NCI-H128 (cell line): ENCODE results near the gene TRMT112.

Experiments
- DNase-seq: peaks from one replicate; lab custom pipeline; 2025; ENCODE audit not compliant: unreplicated experiment; lab: John Stamatoyannopoulos, UW

The TRMT112 gene

DNA sequence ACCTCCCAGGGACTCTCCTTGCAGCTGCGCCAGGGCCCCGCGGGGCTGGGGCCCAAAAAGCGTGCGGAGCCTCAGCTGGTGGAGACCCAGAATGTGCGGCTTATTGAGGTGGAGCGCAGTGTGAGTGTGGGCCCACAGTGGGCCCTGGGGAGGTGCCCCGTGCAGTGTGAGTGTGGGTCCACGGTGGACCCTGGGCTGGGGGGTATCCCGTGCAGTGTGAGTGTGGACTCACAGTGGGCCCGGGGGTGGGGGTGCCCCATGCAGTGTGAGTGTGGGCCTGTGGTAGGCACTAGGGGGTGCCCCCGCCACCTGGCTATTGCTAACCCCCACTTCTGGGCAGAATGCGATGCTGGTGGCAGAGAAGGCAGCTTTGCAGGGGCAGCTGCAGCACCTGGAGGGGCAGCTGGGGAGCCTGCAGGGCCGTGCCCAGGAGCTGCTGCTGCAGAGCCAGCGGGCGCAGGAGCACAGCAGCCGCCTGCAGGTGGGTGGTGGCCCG, 33.8 kb upstream of the TRMT112 start:
- no peak for DNase-seq

DNA sequence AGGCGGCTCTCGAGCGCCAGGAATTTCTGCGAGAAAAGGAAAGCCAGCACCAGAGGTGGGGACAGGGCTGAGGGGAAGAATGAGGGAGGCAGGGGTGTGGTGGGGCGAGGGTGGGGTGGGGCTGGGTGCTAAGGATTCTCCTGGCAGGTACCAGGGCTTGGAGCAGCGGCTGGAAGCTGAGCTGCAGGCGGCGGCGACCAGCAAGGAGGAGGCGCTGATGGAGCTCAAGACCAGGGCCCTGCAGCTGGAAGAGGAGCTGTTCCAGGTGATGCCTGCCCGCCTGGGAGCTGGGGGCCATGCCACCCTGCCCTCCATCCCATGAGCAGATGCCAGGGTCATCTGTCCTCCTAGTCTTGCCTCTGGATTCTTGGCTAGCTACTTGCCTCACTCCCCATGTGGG, 32.0 kb upstream of the TRMT112 start:
- DNase-seq = no peak

DNA sequence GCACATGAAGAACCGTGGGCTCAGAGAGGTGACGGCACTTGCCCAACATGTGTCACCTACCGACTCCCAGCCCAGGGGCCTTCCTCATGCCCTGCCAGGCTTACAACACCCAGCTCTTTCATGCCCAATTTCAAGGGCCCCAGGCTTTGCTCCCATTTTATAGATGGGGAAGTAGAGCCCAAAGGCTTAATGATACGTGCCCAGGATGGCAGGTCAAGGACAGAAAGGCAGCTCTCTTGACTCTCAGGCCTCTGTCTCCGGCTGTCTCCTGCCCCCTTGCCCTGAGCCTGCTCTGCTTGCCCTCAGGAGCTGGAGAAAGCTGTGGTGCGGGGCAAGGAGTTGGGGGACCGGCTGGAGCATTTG, 31.6 kb upstream of the TRMT112 start:
- DNase-seq = no peak

DNA sequence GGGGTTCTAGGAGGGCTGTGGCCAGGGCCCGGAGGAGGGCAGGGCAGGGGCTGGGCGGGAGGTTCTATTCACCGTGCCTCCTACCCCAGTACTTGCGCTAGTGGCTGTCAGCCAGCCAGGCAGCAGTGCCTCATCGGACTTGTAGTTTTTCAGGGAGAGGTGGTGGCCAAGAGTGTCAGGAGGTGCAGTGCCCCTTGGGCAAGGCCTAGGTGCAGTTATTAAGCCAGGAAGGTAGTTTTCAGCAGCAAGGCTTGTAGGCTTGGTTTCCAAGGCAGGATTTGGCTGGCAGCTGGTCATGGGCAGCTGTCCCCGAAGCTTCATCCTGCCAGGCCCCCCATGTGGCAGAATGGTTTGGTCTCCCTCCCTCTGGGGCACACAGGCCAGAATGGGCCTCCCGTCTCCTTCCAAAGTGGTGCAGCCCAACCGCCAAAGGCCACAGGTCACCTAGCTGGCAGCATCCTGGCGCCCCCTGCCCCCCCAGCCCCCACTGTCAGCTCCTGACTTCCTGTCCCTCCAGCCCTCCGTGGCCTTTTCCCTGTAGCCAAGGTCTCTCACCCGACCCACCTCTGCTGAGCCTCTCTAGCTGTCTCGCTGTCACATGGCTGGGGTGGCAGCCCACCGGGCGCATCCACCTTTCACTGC, 31.1 kb upstream of the TRMT112 start:
- DNase-seq = no peak

DNA sequence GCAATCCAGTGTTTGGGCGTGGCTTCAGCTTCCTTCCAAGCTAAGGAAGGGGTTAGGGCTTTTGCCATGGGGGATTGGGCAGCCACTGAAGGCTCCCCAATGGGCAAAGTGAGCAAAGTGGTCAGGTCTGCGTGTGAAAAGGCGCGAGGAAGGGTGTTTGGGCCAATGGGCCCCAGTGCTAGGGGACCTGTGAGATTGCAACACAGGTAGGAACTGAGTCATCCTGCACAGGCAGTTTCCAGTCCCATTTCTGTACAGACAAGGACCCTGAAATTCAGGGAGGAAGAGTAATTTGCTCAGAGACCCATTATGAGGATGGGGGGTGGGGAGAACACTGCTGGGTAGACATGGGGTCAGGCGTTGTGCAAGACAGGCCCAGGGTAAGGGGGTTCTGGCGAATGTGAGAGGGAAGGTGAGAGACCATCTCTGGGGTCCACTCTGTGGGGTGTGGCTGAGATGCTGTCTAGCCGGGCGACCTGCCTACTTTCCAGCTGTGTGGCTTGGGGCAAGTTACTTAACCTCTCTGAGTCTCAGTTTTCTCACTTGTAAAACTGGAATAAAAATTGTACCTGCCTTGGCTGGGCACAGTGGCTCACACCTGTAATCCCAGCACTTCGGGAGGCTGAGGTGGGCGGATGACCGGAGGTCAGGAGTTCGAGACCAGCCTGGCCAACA, 30.0 kb upstream of the TRMT112 start:
- no peak for DNase-seq

DNA sequence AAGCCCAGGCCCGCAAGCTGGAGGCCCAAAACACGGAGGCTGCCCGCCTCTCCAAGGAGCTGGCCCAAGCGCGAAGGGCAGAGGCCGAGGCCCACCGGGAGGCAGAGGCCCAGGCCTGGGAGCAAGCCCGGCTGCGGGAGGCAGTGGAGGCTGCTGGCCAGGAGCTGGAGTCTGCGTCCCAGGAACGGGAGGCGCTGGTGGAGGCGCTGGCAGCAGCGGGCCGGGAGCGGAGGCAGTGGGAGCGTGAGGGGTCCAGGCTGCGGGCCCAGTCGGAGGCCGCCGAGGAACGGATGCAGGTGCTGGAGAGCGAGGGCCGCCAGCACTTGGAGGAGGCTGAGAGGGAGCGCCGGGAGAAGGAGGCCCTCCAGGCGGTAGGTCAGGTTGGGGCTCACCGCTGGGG, 27.4 kb upstream of the TRMT112 start:
- DNase-seq = no peak

DNA sequence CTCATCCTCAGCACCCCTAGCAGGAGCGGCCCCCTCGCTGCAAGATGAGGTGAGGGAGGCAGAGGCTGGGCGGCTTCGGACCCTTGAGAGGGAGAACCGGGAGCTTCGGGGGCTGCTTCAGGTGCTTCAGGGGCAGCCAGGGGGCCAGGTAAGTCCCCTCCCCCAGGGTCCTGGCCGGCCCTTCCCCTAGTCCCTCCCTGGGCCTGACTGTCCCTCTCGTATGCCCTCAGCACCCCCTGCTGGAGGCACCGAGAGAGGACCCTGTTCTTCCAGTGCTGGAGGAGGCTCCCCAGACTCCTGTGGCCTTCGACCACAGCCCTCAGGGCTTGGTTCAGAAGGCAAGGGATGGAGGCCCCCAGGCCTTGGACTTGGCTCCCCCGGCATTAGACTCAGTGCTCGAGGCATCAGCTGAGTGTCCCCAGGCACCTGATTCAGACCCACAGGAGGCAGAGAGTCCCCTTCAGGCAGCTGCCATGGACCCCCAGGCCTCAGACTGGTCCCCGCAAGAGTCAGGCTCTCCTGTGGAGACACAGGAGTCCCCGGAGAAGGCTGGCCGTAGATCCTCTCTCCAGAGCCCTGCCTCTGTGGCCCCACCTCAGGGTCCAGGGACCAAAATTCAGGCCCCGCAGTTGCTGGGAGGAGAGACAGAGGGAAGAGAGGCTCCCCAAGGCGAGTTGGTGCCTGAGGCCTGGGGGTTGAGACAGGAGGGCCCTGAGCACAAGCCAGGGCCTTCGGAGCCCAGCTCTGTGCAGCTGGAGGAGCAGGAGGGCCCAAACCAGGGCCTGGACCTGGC, 26.6 kb upstream of the TRMT112 start:
- DNase-seq = no peak

DNA sequence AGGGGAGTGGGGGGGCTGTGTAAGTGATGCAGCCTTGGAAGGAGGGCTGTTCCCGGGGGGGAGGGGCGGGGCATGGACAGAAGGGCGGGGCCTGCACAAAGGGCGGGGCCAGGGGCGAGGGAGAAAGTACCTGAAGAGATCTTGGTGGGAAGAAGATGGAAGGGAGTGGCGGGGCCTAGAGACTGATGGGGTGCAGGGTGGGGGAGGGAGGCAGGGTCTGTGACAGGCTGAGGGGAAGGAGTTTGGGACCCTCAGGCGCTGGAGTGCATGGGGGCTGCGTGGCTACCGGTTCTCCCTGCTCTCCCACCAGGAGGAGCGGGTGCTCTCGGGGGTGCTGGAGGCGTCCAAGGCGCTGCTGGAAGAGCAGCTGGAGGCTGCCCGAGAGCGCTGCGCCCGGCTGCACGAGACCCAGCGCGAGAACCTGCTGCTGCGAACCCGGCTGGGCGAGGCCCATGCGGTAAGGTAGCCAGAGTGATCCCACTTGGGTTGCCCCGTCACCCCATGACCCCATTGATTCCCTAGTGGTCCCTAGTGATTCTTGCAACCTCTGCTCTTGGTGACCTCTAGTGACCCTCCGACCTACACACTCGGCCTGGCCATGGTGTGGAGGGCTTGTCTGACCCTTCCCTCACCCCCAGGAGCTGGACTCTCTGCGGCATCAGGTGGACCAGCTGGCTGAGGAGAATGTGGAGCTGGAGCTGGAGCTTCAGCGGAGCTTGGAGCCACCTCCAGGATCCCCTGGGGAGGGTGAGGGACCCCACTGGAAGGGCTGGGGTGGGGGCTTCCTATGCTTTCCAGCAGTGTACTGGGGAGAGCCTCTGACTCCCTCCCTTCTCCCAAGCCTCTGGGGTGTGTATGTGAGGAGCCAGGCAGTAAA, 25.7 kb upstream of the TRMT112 start:
- no peak for DNase-seq

DNA sequence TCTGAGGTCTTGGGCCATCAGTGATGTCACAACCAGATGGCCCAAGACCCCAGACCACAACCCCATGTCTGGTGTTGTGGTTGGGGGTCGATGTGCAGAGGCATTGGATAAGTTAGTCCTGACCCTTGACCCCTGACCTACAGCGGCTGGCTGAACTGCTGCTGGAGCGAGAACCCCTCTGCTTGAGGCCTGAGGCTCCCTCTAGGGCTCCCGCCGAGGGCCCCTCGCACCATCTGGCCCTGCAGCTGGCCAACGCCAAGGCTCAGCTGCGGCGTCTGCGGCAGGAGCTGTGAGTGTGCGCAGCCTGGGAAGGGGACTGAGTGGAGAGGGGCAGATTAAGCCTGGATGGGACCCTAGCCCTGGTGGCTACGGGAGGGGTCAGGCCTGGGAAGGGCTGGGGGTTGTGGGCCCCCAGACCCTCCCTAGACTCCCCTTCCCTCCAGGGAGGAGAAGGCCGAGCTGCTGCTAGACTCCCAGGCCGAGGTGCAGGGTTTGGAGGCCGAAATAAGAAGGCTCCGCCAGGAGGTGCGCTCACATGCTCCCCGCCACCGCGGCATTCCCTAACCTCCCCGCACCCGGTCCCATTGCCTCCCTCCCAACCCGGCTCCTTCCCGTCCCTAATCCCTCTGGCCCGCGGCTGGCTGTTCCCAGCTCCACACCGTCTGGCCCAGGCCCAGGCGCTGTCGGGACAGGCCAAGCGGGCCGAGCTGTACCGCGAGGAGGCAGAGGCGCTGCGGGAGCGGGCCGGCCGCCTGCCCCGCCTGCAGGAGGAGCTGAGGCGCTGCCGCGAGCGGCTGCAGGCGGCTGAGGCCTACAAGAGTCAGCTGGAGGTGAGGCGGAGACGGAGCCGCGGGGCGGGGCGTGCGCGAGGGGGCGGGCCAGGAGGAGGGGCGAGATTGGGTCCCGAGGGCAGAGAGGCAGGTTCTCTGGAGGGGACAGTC, 24.8 kb upstream of the TRMT112 start:
- DNase-seq = peak; percentile 28

DNA sequence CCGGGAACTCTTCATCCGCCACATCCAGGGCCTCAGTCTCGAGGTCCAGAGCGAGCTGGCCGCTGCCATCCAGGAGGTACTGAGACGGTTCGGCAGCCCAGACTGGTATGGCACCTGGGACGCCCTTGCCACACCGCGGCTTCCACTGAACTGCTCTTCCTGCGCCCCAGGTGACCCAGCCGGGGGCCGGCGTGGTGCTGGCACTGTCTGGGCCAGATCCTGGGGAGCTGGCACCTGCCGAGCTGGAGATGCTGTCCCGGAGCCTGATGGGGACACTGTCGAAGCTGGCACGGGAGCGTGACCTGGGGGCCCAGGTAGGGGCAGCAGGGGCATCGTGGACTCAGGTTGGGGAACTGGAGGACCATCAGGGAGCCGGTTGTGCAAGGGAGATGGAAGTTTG, 24.1 kb upstream of the TRMT112 start:
- DNase-seq = no peak

DNA sequence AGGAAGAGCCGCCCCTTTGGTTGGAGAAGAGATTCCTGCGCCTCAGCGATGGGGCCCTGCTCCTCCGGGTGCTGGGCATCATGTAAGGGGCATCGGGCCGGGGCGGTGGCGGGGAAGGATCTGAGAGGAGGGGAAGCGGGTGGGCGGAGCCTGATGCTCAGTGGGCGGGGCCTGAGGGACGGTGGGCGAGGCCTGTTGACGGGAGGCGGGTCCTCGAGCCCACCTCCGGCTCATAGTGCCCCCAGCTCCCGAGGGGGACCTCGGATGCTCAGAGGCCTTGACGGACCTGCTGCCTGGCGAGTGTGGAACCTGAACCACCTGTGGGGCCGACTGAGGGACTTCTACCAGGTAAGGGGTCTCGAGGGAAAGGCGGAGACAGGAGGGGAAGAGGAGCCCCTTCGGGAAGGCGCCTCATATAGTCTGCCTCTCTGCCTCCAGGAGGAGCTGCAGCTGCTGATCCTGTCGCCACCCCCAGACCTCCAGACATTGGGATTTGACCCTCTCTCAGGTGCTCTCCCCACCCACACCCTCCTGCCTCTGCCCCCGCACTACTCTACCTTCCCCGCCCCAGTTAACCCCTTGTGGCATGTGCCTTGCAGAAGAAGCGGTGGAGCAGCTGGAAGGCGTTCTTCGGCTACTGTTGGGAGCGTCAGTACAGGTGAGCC, 23.4 kb upstream of the TRMT112 start:
- DNase-seq = no peak

DNA sequence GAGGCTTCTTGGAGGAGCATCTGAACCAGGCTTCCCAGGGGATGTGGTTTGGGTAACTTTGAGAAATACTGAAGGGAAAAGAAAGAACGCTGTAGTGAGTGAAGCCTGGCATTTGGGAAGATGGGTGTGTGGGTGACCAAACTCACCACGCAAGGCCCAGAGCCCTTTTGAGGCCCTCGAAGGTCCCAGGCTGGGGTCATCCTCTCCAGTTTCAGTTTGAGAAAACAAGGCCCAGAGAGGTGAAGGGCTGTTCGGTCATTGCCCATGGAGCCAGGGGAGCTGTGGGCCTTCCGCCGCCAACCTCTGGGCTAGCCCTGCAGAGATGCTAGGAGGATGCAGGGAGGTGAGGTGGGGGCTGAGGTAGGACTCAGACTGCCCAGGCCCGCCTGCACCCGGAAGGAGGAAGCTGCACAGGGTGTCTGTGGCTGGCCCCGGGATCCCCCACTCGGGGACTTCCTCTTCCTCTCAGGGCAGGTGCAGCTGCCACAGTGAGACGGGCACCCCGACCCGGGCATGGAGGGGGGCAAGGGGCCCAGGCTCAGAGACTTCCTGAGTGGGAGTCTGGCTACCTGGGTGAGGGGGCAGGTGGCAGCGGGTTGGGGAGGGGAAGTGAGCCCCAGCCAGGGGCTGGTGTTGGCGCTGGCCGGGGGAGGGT, 22.5 kb upstream of the TRMT112 start, which contains the start of gene CCDC88B:
CCDC88B (plus strand) TSS at position 451 of the 655 bp plus-strand sequence; CDS start at position 514, 63 bp downstream.
- DNase-seq = no peak

DNA sequence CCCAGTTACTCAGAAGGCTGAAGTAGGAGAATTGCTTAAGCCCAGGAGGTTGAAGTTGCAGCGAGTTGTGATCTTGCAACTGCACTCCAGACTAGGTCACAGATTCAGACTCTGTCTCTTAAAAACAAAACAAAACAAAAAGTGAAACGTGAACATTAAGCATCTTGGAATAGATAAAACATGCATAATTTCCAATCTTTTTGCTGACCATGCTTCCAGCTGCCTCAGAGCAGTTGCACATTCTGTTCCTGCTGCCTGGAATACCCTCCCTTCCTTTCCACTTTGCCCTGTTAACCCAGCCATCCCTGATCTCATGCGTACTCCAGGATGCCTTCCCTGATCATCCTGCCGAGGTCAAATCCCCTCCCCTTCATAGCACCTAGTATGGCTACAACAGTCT, 21.9 kb upstream of the TRMT112 start:
- DNase-seq = no peak

DNA sequence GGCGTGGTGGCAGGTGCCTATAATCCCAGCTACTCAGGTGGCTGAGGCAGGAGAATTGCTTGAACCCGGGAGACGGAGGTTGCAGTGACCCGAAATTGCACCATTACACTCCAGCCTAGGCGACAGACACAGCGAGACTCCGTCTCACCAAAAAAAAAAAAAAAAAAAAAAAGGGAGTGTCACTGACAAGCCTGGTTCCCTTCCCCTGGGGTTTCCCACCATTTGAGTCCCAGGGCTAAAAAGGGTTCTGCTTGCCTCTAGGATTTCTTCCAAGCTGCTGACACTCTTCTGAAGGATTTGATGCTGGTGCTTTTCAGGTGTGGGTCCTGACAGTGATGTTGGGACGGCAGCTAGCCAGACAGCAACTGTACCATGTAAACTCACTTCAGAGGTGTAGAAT, 21.4 kb upstream of the TRMT112 start:
- no peak for DNase-seq

DNA sequence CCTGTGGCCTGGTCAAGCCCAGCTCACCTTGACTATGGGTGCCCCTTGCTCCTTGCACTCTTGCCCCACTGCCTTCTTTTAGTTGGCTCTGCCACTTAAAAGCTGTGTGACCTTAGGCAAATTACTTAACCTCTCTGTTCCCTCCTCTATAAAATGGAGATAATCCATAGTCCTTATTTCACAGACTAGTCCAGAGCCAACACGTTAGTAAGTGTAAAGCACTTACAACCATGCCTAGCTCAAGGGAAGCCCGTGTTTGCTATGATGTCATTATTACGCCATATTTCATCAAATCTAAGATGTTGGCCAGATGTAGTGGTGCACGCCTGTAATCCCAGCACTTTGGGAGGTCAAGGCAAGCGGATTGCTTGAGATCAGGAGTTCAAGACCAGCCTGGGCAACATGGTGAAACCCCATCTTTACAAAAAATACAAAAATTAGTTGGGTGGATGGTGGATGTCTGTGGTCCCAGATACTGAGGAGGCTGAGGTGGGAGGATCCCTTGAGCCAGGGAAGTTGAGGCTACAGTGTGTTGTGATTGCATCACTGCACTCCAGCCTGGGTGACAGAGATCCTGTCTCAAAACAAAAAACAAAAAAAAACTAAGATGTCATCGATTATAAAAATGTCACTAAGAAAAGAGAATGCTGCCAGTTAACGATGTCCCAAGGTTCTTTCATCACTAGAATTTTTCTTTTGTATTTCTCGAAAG, 20.3 kb upstream of the TRMT112 start:
- DNase-seq = no peak

DNA sequence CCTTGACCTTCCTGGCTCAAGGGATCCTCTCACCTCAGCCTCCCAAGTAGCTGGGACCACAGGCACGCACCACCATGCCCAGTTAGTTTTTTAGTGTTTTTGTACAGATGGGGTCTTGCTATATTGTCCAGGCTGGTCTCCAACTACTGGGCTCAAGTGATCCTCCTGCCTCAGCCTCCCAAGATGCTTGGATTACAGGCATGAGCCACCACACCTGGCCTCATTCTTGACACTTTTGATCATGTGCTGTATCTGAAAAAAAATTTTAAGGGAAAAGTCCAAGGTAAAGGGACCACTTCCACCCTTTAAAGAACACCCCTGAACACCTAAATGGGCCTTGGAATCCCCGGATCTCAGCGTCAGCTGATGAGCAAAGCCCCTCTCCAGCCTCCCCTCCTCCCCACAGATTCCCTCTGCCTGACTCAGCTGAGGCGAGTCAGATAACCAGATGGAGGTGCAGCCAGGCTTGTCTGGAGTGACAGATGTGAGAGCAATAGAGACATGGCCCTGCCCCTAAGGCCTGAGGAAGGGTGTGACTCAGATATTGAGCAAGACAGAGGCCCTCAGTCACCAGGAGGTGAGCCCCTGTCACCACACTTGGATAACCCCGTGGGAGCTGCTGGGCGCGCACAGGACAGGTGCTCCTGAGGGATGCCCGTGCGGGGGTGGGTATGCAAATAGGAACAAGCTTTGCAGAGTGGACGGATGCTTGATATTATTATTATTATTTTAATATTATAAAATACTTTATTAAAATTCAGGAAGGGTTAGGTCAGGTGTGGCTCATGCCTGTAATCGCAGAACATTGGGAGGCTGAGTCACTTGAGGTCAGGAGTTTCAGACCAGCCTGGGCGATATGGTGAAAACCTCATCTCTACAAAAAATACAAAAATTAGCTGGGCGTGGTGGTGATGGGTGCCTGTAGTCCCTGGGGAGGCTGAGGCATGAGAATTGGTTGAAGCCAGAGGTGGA, 17.7 kb upstream of the TRMT112 start:
- peak; percentile 31 for DNase-seq

DNA sequence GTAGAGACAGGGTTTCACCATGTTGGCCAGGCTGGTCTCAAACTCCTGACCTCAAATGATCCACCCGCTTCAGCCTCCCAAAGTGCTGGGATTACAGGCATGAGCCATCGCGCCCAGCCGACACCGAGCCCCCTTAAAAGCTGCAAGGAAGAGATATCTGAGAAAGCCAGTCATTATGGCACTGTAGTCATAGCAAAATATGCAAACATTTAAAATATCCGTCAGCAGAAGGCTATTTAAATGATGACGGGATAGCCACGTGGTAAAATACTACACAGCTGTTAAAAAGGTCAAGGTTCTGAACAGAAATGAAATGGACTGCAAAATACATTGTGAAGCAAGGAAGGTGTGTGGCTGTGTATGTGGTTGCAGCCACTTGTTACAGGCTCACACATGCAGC, 16.2 kb upstream of the TRMT112 start:
- no peak for DNase-seq
